ENCODE measurements around the gene DIP2B.
"Not testable (repeated sequence)": the region's sequence is repeated elsewhere in the genome, so short reads cannot be mapped to it uniquely, and the experiment has no call there.

DIP2B gene

GRCh38 chr12:50541139-50541538, 36.4 kb downstream of the DIP2B start:
- TF ChIP-seq CTCF (IDR thresholded peaks at IDR 0.05; ENCODE audit: extremely low read depth, missing control alignments) = no peak
- no peak for DNase-seq (ENCODE audit: low spot score)

GRCh38 chr12:50542448-50542847, 37.7 kb downstream of the DIP2B start:
- no peak for TF ChIP-seq CTCF (IDR thresholded peaks at IDR 0.05; ENCODE audit: extremely low read depth, missing control alignments)
- no peak for DNase-seq (ENCODE audit: low spot score)

GRCh38 chr12:50543188-50543587, 38.4 kb downstream of the DIP2B start:
- DNase-seq (ENCODE audit: low spot score) = not testable (repeated sequence)

- DNase-seq (ENCODE audit: low spot score) = no peak
- no peak for TF ChIP-seq CTCF (IDR thresholded peaks at IDR 0.05; ENCODE audit: extremely low read depth, missing control alignments)
Measured at GRCh38 chr12:50545213-50545612, 40.4 kb downstream of the DIP2B start.

GRCh38 chr12:50545786-50546185, 41.0 kb downstream of the DIP2B start:
- no peak for TF ChIP-seq CTCF (IDR thresholded peaks at IDR 0.05; ENCODE audit: extremely low read depth, missing control alignments)
- DNase-seq (ENCODE audit: low spot score) = no peak

- DNase-seq (ENCODE audit: low spot score) = no peak
Measured at GRCh38 chr12:50546441-50547318, 41.9 kb downstream of the DIP2B start.

GRCh38 chr12:50547742-50548141, 43.0 kb downstream of the DIP2B start:
- no peak for DNase-seq (ENCODE audit: low spot score)
- TF ChIP-seq CTCF (IDR thresholded peaks at IDR 0.05; ENCODE audit: extremely low read depth, missing control alignments) = no peak

More at GRCh38 chr12:50546441-50547318, 41.9 kb downstream of the DIP2B start:
- no peak for TF ChIP-seq CTCF (IDR thresholded peaks at IDR 0.05; ENCODE audit: extremely low read depth, missing control alignments)

GRCh38 chr12:50549885-50550284, 45.1 kb downstream of the DIP2B start:
- no peak for TF ChIP-seq CTCF (IDR thresholded peaks at IDR 0.05; ENCODE audit: extremely low read depth, missing control alignments)
- no peak for DNase-seq (ENCODE audit: low spot score)
